ENCODE measurements around the gene VPREB3.

Gene VPREB3, protein sequence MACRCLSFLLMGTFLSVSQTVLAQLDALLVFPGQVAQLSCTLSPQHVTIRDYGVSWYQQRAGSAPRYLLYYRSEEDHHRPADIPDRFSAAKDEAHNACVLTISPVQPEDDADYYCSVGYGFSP

DNA sequence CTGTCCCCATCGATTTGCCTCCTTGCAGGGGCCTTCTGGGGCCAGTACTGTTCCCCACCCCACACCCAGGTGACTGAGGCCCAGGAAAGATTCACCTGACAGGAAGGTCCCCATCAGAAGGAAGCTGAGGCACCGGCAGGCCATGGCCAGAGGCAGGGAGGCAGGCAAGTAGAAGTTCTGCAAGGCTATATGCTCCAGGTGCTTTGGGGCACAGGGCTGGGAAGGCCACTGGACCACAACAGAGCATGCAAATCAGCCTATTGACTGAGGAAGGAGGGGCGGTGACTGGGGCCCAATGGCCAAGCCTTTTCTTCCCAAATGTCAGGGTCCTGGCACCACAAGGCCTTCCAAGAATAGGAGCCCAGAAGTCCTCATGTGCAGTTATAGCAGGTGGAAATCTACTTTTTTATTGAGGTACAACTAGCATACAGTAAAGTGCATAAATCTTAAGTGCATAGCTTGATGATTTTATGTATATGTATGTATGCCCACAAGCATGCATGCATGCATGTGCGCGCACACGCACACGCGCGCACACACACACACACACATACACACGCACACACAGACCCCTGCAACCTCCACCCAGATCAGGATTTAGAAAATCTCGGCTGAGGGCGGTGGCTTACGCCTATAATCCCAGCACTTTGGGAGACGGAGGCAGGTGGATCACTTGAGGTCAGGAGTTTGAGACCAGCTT, at the start of gene VPREB3:
Gene VPREB3, minus strand, starts transcription at position 206 of the 700 bp plus-strand sequence. Its CDS starts 62 bp downstream, at position 144.
- no peak for FAIRE-seq

DNA sequence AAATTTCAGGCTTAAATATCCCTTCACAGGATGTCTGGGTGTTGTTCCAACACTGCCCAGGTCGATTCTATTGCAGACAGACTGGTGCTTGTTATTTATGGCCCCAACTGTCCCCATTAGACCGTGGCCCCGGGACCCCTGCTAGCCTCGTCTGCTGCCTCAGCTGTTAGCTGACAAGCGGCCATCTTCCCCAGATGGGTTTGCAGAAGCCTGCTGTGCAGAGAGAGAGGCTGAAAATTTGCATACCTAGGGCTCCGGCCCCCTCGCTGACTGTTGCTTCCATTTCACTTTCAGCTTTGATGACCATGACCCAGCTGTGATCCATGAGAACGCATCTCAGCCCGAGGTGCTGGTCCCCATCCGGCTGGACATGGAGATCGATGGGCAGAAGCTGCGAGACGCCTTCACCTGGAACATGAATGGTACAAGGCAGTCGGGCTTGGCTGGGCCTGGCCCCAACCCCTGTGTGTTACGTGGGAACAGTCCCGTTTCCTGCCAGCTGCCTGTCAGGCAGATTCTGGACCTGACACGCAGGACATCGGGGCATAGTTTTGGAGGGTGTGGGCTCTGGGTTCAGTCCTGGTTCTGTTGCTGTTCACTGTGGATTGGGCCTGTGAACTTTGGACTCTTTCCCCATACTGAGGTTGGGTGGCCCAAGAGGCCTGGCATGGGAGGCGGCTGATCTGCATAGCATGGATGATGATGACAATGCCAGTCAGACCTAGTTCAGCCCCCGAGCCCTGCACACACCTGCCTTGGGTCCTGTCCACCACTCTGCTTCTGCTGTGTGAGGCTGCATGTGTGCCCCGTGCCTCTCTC, 49.0 kb upstream of the VPREB3 start:
- FAIRE-seq, result no peak

DNA sequence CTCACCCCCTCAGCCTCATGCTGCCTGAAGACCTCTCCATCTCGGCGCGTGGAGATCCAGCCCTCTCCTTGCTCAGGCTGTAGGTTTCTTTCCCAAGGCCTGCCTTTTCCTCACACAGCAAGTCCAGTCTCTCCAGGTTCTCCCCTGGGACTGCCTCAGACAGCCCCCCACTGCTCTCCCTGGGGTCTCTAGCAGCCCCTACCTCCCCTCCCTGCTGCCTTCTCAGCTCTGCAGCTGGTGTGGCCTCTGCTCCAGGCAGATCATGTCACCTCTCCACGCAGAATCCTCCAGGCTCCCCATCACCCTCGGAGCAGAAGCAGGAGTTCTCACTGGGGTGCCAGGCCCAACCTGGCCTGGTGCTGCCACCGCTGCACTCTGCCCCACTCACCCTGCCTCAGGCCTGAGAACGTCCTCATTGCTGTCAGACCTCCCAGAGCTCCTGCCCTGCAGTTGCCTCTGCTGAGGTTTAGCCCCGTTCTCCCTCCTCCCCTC, 47.7 kb upstream of the VPREB3 start:
- no peak for FAIRE-seq

DNA sequence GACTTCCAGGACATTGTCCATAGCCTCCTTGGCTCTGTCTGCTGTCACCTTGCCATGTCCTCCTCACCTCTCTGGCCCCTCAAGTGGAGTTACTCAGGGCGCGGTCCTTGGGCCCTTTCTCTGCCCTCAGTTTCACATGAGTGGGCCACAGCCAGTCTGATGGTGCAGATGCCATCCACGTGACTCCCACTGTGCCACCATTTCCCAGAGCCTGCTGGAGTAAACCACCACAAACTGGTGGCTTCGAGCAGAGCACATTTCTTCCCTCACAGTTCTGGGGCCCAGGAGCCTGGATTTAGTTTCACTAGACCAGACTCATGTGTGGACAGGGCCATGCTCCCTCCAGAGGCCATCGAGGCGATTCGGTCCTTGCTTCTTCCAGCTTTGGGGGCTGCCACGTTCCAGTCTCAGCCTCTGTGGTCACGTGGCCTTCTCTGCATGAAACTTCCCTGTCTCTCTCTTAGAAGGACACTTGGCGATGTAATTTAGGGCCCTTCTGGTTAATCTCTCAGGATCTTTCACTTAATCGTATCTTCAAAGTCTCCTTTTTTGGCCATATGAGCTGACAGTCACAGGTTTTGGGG, 47.1 kb upstream of the VPREB3 start:
- FAIRE-seq, result no peak

DNA sequence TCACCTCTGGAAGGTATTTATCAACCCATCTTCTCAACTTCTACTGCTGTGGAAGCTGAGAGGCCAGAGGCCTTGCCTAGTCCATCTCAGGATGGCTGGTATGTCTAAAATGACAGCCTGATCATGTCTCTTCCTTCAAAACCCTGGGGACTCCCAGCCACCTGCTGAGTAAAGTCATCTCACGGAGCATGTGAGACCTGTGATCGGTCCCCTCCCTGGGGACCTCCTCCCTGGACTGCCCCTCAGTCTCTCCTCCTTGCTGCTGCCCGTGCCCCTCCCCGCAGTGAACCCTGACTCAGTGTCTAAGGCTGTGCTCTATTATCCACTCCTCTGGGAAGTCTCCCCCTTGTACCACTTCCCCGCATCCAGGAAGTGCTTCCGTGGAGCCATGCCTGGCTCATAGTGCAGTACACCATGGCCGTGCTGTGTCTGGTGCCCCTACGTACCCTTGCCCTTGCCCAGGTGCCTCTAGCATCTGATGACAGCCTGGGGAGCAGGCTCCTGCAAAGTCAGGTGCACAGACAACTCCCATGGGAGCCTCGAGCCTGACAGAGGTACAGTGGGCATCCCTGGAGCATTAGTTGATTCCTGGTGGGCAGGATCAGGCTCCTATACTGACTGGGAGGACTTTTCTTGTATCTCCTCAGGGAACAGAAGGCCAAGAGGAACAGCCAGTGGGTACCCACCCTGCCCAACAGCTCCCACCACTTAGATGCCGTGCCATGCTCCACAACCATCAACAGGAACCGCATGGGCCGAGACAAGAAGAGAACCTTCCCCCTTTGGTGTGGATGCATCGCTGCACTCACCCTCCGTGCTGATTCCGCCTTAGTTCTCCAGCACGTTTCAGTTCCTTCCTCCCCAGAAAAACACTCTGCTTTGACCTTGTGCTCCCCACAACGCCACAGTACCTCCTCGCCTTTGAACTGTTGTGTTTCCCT, 46.3 kb upstream of the VPREB3 start:
- no peak for FAIRE-seq

DNA sequence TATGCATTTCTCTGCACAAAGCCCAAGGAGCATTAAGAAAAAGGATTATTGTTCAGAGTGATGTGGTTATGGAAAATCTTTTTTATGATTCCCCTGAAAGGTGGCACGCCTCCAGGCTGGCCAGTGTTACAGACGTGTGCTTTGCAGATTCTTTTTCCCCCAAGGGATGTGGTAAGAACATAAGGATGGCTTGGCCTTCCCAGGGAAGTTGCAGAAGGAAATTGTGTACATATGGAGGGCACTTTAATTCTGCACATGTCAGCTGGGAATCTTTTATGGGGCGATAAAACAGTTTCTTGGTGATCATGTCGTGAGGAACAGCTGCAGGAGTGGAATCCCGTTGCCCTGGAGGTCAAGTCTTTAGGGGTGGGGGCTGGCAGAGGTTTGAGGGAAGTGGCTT, 42.2 kb upstream of the VPREB3 start:
- FAIRE-seq, result no peak

DNA sequence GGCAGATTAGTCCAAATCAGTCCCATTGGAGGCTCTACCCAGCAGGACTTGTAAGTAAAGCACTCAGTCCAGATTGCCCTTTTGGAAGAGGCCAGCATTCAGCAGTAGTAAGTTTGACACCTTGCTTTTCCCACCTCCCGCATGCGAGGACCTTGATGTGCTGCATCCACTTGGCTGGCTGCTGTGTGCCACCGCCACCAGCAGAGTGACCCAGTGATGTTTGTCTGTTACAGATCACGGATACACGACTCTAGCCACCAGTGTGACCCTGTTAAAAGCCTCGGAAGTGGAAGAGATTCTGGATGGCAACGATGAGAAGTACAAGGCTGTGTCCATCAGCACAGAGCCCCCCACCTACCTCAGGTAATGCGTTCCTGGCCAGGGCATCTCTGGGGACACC, 39.1 kb upstream of the VPREB3 start:
- no peak for FAIRE-seq

DNA sequence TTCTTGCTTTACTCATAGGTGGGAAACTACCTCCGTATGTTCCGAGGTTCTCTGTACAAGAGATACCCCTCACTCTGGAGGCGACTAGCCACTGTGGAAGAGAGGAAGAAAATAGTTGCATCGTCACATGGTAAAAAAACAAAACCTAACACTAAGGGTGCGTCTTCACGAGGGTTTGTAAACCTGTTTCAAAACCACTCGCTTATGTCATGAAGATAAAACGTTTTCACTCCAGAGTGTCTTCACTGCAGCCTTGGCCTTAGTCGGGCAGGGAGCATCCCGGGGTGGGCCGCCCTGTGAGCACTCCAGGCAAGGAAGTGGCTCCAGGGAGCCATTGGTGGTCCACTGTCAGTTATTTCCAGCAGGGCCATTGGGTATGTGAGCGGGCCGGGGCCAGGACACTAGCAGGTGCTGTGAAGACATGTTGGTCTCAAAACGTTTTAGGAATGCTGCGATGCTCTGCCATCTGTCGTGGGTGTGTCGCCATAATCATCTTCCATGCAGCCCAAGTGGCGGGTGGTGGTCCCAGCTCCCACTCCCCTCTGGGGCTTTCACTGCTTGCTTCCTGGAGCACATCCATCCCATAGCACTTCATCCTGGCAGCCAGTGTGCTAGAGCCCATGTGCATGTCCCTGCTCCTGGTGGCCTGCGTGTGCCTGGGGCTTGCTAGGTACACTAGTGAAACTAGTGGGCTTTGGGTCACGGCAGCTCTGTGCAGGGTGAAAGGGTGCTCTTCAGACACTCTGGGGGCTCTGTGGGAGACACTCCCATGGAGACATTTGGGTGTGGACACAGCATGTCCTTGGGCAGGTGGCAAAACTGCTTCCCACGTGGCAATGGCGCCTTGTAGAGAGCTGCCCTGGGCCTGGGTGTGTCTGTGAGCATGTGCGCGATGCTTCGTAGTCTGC, 37.8 kb upstream of the VPREB3 start:
- no peak for FAIRE-seq

DNA sequence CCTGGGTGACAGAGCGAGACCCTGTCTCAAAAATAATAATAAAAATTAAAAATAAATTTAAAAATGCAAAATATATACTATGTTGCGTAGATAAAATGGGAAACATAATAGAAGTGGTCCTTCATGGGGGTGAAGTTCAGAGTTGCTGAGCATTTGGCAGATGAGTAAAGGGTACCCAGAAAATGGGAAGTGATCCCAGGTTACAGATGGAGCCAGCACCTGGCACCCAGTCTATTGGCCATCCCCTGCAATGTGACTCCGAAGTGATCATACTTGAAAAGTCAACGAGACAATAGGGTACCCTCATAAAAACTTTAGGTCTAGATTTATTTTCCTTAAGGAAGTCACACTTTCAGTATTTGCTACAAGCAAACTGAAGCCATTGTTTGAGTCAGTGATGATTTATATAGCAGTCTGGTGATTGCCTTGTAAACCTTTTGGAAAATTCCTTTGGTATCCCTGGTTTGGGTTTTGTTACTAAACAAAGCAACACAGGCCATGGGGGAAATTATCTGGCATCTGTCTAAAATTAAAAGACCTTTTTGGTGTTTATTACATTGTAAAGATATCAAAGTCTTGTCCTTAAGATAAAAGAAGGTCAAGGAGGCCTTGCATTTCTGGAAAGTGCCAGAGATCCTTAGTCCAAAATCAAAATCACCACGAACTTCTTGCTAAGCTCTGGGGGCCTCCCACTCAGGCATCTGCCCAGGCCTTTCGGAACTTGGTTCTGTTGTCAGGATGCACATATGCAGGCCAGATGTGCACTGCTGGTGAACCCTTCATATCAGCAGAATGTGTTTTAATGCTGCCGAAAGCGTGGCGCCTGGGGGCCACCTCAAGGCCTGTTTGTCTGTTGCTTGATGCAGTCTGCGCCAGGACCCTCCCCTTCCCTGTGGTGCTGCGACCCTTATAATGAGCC, 36.9 kb upstream of the VPREB3 start:
- no peak for FAIRE-seq

DNA sequence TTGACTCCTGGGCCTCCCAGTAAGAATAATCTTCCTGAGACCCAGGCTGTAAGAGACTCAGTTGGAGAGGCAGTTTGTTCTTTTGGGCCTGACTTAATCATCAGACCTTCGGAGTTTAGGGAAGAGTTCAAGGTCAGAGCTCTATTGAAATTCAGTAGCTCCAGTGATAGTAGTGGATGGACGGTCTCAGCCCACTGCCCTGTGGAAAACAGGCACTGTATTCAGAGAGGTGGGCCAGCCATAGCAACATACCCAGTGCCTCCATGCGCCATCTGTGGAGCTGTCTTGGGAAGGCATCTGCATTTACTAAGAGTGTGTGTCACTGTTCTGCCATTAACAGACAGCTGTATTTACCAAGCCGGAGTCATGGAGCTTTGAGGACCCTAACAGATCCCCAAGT, 35.4 kb upstream of the VPREB3 start:
- FAIRE-seq, result no peak

DNA sequence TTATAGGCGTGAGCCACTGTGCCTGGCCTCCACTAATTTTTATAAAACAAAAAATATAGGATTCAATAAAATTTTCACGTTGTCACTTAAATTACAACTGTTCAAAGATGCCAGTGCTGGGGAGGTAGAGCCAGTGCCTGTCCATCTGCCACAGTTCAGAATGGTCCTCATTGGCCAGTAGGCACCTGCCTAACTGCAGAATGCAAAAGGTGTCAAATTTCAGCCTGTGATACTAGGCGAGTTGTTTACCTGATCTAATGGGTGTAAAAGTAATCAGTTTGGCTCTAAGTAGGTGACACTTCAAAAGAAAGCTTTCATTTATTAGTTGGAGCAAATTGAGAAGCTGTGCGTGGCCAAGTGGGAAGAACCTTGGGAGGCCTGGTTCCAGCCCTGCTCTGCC, 34.9 kb upstream of the VPREB3 start:
- FAIRE-seq, result no peak

DNA sequence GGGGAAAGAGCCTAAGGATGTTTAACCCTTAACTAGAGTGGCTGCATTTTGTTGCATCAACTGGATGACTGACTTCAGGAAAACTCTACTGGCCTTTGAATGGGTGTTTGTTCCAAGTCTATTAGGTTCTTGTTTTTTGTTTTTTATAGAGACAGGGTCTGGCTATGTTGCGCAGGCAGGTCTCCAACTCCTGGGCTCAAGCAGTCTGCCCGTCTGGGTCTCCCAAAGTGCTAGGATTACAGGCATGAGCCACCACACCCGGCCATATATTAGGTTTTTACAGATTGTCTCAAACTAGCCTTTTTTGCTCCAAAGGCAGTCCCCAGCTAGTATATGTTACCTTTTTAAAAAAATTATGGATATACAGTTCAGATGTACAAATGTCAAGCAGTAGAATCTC, 33.7 kb upstream of the VPREB3 start:
- no peak for FAIRE-seq

DNA sequence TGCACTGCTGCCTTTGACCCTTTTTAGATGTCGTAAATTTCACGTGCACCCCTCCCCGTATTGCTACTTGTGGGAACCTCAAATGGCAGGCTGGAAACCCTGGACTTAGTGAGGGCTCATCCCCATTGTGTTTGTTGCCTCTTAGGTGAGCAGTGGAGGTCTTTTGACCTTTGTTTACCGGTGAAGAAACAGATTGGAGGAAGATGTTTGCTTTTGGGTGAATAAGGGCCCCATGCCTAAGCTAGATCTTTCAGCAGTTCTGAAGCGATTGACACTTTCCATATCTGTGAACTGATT, 33.3 kb upstream of the VPREB3 start:
- FAIRE-seq, result no peak

DNA sequence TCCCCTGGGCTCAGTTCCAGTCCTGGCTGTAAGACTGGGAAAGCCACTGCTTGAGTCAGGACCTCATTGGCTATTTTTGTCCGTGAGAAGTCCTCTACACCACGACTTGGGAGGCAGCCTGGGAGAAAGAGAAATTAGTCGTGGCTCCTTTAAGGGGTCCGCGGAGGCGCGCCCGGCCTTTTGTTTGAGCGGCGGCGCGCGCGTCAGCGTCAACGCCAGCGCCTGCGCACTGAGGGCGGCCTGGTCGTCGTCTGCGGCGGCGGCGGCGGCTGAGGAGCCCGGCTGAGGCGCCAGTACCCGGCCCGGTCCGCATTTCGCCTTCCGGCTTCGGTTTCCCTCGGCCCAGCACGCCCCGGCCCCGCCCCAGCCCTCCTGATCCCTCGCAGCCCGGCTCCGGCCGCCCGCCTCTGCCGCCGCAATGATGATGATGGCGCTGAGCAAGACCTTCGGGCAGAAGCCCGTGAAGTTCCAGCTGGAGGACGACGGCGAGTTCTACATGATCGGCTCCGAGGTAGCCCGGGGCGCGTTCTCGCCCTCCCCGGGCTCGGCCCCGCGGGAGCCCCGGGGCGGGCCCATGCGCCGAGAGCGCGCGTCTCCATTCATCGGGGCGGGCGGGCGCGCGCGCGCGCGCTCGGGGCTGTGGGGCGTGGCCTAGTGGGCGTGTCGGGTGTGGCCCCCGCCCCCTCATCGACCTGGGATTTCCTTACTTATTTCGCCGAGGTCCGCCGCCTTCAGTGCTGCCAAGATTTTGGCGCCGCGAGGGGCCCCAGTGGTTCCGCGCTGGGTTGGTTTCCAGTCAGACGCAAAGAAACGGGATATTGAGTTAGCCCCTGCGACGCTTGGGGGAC, 32.8 kb upstream of the VPREB3 start, which contains the start of gene SMARCB1:
Gene SMARCB1, plus strand, starts transcription at position 215 of the 848 bp plus-strand sequence. Its CDS starts 204 bp downstream, at position 419.
- FAIRE-seq, result no peak

DNA sequence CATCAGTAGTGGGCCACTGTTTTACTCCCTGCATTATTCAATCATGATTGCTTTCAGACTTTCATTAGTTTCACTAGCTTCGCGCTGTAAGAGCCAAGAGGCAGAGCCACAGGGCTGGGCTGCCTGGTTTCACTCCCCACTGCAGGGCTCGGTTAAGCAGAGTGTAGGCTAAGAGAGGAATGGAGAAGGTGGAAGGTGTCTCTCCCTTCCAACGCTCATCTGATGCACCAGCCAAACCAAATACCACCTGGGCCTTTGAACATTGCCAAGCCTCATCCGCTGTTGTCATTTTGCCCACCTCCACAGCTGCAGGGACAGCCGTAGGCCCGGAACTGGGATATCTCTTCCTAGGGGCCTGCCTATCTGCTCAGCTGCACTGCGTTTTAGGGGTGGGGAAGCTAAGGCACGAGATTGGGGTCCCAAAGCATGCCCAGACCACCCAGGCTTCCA, 32.1 kb upstream of the VPREB3 start:
- no peak for FAIRE-seq

DNA sequence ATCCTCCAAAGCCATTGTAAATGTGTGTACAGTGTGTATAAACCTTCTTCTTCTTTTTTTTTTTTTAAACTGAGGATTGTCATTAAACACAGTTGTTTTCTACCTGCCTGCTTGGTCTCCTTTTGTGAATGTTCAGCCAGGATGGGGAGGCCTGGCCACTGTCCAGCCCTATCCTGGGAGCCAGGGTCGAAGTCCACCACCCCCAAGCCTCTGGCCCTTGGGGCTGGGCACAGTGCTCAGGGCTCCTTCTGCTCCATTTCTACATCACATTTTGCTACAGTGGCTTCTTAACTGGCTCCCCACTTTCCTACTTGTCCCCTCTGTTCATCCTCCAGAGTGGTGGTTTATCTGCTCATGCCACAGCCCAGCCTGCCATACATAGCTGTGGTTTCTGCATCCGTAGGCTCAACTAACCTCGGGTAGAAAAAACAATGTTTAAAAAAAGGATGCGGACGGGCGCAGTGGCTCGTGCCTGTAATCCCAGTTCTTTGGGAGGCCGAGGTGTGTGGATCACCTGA, 30.0 kb upstream of the VPREB3 start:
- no peak for FAIRE-seq

DNA sequence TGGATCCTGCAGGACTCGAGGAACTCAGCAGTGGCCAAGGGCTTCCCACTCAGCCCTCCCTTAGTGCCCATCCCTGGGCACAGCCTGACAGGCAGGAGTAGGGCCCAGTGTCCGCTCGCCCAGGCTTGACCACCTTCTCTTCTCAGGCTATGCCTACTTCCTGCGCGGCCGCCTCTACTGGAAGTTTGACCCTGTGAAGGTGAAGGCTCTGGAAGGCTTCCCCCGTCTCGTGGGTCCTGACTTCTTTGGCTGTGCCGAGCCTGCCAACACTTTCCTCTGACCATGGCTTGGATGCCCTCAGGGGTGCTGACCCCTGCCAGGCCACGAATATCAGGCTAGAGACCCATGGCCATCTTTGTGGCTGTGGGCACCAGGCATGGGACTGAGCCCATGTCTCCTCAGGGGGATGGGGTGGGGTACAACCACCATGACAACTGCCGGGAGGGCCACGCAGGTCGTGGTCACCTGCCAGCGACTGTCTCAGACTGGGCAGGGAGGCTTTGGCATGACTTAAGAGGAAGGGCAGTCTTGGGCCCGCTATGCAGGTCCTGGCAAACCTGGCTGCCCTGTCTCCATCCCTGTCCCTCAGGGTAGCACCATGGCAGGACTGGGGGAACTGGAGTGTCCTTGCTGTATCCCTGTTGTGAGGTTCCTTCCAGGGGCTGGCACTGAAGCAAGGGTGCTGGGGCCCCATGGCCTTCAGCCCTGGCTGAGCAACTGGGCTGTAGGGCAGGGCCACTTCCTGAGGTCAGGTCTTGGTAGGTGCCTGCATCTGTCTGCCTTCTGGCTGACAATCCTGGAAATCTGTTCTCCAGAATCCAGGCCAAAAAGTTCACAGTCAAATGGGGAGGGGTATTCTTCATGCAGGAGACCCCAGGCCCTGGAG, 29.3 kb upstream of the VPREB3 start:
- FAIRE-seq, result no peak

DNA sequence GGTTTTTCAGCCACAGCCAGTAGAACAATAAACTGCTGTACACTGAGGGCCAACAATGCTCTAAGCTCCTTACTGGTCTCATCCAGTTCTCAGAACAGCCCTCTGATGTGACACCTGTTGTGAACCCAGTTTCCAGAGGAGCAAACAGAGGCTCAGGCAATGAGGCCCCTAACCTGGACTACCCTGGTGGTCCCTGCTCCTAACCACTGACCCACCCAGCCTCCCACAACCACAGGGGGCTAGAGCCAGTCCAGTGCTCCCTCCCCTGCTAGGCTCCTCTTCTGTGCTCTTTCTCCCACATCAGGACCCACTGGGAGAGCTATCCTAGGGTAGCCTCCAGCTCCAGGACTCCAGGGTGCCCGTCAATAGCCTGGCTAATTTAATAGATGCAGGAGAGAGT, 28.5 kb upstream of the VPREB3 start:
- FAIRE-seq, result no peak
